Gastrocnemius medialis (tissue), 4 donors: ENCODE results near the gene PSMG4.

ENCODE experiments used
- CTCF ChIP-seq, 5 experiments: fragments of 450-650 bp in 3 of 5; fragments of 200-600 bp in 2 of 5; sonication (generic) in 2 of 5; IDR thresholded peaks in 4 of 5; conservative IDR thresholded peaks in 1 of 5; 1 replicate in 4 of 5; 2 replicates in 1 of 5; pipeline ENCODE4 v1.5.1; 2016 to 2019; ENCODE audit warnings: antibody characterized with exemption in 5 of 5, mild to moderate bottlenecking in 3 of 5, moderate library complexity in 3 of 5
- POLR2A ChIP-seq, 2 donors: fragments of 450-650 bp; IDR thresholded peaks; one replicate each; pipeline ENCODE4 v1.6.1; 2017; ENCODE audit warnings: antibody characterized with exemption in 2 of 2, mild to moderate bottlenecking in 2 of 2, moderate library complexity in 2 of 2

- no peak for TF ChIP-seq CTCF (IDR thresholded peaks at IDR 0.05 in 4 of 5, conservative IDR thresholded peaks at IDR 0.05 in 1 of 5)
- TF ChIP-seq POLR2A (IDR thresholded peaks at IDR 0.05) = no peak
Observed at GRCh38 chr6:3235486-3235885, 23.3 kb upstream of the PSMG4 start.
